Uterus (tissue), 2 donors: ENCODE data around the gene FHIT.

Source experiments
- CTCF ChIP-seq, 4 experiments: fragments of 200-600 bp in 2 of 4; fragments of 450-650 bp in 2 of 4; sonication (generic) in 2 of 4; IDR thresholded peaks; one replicate each; pipeline ENCODE4 v1.5.1; 2016 to 2019; ENCODE audit warnings: antibody characterized with exemption in 4 of 4, mild to moderate bottlenecking in 2 of 4, moderate library complexity in 1 of 4
- POLR2A ChIP-seq, 2 donors: fragments of 450-650 bp; IDR thresholded peaks; one replicate each; pipeline ENCODE4 v1.6.1; 2016; ENCODE audit warnings: antibody characterized with exemption in 2 of 2, mild to moderate bottlenecking in 1 of 2, moderate library complexity in 1 of 2

- no peak for TF ChIP-seq CTCF (IDR thresholded peaks at IDR 0.05)
- no peak for TF ChIP-seq POLR2A (IDR thresholded peaks at IDR 0.05)
These were observed 619.7 kb downstream of the FHIT start for GRCh38 chr3:60631509-60631908.
